Stimulated activated CD8-positive, alpha-beta memory T cell treated with anti-CD3 and anti-CD28 coated beads, Interleukin-7, amount 100 ng/mL, for 1 hour (primary cell): Measurements from ENCODE around the gene CACNG6.
"Not testable (repeated sequence)": the region's sequence is repeated elsewhere in the genome, so short reads cannot be mapped to it uniquely, and the experiment has no call there.

Experiments
- DNase-seq, 2 donors: peaks; one replicate each; pipeline ENCODE4 v3.0.0-alpha.2; 2020; ENCODE audit warnings: low read depth in 2 of 2

CACNG6 gene

GRCh38 chr19:53991224-53992113, at the start of gene CACNG6:
Gene CACNG6, plus strand, starts transcription at chr19:53991637. Its CDS starts 1,241 bp downstream, at chr19:53992878.
- DNase-seq: no peak

DNA sequence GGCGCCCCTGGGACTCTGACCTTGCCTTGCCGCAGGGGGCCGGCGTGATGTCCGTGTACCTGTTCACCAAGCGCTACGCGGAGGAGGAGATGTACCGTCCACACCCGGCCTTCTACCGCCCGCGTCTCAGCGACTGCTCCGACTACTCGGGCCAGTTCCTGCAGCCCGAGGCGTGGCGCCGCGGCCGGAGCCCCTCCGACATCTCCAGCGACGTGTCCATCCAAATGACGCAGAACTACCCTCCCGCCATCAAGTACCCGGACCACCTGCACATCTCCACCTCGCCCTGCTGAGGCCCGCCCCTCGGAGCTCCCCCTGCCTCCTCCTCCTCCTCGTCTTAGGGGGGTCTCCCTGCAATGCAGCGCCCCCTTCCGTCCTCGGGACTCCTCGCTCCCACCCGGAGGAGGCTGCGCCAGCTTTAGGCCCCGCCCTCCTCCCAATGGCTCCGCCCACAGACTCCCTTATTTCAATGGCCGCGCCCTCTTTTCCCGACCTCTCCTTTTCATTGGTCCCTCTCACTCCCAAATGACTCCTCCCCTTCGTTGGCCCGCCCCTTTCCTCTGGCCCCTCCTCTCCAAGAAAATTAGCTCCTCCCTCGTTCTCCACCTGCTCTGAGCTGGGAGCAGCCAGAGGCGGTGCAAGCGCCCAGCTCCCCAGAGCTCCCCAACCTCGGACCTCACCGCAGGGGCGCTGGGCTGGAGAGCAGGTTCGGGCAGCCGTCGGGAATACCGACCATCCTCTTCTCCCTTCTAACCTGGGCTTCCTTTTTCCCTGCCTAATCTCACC, 49.2 kb upstream of the CACNG6 start:
- no peak for DNase-seq

GRCh38 chr19:53944416-53944815, 47.0 kb upstream of the CACNG6 start:
- no peak for DNase-seq

DNA sequence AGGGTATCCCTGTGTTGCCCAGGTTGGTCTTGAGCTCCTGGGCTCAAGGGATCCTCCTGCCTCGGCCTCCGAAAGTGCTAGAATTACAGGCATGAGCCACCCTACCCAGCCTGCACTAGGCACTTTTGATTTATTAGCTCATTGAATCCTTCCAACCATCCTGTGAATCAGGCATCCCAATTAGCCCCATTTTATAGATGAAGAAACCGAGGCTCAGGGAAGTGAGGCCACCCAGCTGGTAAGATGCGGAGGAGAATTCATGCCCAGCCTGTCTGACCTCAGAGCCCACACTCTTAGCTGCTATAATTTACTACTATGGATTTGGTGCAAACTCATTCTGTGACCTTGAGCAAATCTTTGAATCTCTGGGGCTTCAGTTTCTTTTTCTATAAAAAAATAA, 46.5 kb upstream of the CACNG6 start:
- no peak for DNase-seq

GRCh38 chr19:53945441-53945840, 46.0 kb upstream of the CACNG6 start:
- DNase-seq: no peak

- no peak for DNase-seq
Measured at GRCh38 chr19:53945998-53946397, 45.4 kb upstream of the CACNG6 start.

- no peak for DNase-seq
Measured at GRCh38 chr19:53947624-53948023, 43.8 kb upstream of the CACNG6 start.

DNA sequence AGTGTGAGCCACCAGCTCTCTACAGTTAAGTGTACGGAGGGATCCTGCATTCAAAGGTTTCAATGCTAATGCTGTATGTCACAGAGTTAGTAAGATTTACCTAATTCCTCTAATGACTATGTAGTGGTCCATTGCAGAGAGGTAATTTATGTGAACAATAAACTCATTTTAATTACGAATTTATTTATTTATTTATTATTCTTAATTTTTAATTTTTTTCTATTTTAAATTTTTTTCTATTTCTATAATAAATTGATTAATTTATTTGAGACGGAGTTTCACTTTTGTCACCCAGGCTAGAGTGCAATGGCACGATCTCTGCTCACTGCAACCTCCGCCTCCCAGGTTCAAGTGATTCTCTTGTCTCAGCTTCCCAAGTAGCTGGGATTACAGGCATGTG, 42.8 kb upstream of the CACNG6 start:
- not testable (repeated sequence) for DNase-seq

- no peak for DNase-seq
Measured at GRCh38 chr19:53951436-53951835, 40.0 kb upstream of the CACNG6 start.

- no peak for DNase-seq
Measured at GRCh38 chr19:53951947-53952346, 39.5 kb upstream of the CACNG6 start.

GRCh38 chr19:53953383-53953782, 38.1 kb upstream of the CACNG6 start:
- no peak for DNase-seq

DNA sequence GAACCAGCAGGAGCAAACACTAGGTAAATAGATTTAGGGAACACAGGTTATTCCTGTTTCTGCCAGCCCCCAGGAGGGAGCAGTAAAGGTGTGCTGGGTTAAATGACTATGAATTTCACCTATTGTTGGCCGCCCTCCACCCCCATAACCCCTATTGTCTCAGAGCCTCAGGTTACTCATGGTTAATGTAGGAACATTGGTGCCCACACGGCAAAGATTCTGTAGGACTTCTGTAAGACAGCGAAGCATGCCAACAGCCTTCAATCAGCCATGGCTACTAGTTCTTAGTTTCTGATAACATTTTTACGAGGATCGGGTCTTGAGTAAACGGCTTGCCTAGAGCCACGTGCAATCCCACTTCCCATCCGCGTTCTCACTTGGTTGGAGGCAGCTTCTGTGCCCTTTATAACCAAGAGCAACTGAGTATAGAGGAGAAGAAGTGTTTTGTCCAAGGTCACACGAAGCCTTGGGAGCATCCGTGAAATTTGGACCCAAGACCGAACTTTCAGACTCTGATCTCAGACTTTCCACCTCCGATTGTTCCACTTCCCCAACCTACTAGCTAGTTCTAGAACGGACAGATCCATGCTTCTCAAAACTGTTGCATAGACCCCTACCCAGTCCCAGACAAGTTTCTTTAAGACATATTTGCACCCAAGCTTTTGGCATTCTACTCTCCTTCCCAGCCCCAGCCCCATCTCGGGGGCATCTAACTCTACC, 33.8 kb upstream of the CACNG6 start:
- no peak for DNase-seq

- no peak for DNase-seq
Measured at GRCh38 chr19:53958168-53958571, 33.3 kb upstream of the CACNG6 start.

- no peak for DNase-seq
Measured at GRCh38 chr19:53958823-53959757, 32.3 kb upstream of the CACNG6 start.

DNA sequence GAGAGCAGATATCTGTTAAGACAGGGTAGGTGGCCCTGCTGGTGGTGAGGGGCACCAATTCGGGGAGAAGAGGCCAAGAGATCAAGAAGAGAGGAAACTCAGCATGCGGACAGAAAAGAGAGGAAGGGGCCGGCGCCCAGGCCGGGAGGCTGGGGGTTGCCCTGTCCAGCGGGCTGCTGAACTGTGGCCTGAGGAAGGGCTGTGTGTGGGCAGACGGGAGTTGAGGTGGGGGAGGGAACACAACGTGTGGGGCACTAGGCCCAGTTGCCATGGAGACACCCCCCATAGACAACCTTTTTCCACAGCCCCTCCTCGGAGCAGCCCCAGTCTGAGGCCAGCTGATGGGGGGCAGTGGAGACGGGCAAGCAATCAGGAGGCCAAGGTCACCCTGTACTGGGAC, 31.2 kb upstream of the CACNG6 start:
- no peak for DNase-seq

GRCh38 chr19:53960886-53961285, 30.6 kb upstream of the CACNG6 start:
- no peak for DNase-seq

DNA sequence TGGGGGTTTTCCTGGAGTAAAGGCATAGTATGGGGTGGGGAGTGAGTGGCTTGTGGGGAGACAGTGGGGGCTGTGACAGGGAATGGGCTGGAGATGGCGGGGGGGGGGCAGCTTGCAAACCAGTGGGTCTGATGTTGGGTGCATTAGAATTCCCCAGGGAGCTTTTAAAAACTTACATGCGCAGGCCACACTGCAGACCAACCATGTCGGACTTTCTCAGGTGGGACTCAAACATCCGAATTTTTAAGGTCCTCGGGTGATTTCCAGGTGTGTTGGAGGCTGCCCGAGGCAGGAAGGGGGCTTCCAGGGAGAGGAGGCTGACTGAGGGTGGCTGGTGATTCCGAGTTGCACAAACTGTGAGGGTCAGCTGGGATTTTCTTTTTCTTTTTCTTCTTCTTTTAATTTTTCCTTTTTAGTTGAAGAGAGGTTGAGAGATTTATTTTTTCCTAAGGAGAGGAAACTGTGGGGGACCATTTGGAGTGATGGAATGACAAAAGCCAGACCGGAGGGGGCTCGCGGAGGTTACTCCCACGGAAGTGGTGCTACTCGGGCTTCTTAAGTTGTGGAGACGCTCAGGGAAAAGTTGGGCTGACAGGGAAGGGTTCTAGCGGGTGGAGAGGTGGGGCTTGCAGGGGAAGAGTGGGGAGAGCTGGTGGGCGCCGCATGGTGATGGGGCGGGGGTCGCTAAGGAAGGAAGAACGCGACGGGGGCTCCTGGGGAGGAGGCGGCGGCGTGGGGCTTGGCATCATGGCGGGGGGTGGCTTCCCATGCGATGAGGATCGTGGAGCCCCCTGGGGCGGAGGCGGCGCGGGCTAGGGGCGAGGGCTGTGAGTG, 29.7 kb upstream of the CACNG6 start:
- DNase-seq: no peak

DNA sequence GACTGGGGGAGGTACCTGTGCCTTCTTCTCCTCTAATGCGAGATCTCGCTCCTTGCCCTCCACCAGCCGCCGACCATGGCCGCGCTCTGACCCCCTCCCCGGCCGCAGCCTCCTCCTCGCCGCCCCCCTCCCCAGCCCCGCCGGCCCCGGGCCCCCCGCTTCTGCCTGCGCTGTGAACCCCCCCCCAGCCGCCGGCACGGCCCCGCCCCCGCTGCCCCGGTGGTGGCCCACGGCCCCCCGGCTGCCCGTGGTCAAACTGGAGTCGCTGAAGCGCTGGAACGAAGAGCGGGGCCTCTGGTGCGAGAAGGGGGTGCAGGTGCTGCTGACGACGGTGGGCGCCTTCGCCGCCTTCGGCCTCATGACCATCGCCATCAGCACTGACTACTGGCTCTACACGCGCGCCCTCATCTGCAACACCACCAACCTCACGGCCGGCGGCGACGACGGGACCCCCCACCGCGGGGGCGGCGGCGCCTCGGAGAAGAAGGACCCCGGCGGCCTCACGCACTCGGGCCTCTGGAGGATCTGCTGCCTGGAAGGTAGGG, 28.5 kb upstream of the CACNG6 start, which contains the start of gene CACNG8:
TSS of gene CACNG8 (plus strand) at position 51 of the 545 bp plus-strand sequence.
- DNase-seq: no peak

DNA sequence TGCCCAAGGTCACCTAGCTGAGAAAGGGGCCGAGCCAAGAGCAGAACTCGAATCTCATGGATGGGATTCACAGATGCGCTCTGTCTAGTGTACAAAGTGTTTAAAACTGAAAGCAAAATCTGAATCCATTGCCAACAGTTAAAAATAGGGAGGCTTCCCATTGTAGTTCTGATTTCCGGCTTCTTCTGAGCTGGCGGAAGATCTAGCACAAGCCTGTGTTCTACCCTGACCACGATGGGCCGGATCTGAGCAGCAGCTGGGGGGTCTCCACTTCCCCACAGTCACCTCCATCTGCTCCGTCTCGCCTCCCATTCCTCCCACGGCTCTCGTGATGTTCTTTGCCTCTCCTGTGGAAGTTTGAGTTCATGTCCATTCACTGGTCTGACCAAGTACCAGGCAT, 26.3 kb upstream of the CACNG6 start:
- no peak for DNase-seq

DNA sequence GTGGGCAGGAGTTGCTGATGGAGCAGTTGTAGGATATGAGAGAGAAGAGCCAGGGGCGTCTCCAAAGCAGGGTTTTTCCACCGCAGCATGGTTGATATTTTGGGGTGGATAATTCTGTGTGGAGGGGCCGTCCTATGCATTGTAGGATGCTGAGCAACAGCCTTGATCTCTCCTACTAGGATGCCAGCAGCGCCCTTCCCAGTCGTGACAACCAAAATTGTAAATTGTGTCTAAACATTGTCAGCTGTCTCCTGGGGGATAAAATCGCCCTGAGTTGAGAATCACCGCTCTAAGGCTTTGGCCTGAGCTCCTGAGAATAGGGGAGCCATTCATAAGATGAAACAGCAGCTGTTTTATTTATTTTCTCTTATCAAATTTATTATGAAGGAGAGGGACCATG, 24.5 kb upstream of the CACNG6 start:
- DNase-seq: no peak
